Activated naive CD4-positive, alpha-beta T cell treated with anti-CD3 and anti-CD28 coated beads, Interleukin-2, amount 50 U/mL, for 16 hours (primary cell): Measurements from ENCODE around the gene CLEC14A.

ENCODE experiments used
- DNase-seq: peaks from one replicate; pipeline ENCODE4 v3.0.0-alpha.2; 2020

The CLEC14A gene

GRCh38 chr14:38248321-38249028 is 7.4 kb downstream of the CLEC14A start:
- DNase-seq, result no peak

- DNase-seq, result no peak
Measured at GRCh38 chr14:38243696-38244240, 12.1 kb downstream of the CLEC14A start.

DNA sequence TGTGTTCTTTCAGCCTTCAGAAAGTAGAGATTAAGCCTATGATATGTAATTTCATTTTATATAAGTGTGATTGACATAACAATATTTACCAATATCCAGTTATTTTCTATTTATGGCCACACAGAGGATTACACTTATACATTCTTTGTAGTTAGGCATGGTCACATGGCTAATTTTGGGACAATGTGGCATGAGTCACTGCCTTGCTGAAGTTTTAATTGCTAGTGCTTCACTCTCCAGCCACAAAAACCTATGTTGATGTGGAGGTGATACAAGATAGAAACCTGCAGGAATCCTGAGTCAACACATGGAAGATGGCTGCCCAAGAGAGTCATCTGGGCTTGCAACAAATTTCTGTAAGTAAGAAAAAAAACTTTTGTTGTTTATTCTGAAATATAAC is 17.0 kb downstream of the CLEC14A start:
- DNase-seq, result no peak

GRCh38 chr14:38238332-38238731 is 17.6 kb downstream of the CLEC14A start:
- DNase-seq, result no peak

DNA sequence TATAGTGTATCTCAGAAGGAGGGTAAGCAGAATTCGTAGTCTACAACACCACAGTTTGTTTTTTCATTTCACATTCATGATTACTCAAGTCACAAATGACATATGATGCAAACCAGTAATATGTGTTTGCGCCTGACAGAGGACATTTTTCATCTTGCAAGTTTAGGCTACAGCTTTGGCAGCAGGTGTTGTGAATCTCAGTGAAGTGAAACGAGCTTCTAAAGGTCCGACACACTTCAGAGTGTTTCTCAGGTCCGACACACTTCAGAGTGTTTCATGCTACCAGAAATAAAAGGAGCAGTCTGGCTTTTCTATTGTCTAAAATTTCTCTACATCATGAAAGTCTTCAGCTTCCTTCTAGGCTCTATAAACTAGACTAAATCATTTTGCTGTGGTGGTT is 22.7 kb downstream of the CLEC14A start:
- DNase-seq, result no peak

DNA sequence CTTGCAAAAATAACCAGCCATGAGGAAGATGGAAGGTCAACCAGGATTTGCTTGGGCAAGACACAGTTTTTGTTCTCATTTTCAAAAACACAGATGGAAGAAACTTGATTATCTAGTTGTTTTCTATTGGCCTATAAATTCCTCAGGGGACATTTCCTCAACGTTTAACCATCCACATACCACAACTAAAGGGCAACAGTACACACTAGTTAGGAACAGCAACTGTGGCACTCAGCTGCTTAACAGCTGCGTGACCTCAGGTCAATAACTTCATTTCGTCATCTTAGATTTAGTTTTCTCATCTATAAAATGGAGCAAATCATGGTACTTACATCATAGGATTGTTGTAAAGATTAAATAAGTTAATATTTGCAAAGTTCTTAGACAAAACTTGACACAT is 29.5 kb downstream of the CLEC14A start:
- no peak for DNase-seq

DNA sequence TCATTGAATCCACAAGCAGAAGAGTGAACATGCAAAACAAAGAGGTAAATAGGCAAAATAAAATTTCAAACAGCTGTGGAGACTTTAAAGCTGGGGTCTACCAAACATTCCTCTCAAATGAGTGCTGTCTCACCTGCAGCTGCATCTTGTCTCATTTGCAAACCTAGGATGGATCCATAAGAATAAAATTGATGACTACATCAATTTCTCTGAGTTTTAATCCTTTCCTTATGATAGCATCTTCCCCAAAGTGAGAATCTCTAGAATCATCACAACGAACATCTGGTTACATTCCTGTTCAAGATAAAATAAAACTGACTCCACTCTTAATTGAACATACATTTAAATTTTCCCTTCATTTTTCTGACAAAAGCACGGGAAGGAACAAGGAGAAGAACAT is 29.9 kb downstream of the CLEC14A start:
- DNase-seq, result no peak

GRCh38 chr14:38224338-38224737 is 31.6 kb downstream of the CLEC14A start:
- no peak for DNase-seq

DNA sequence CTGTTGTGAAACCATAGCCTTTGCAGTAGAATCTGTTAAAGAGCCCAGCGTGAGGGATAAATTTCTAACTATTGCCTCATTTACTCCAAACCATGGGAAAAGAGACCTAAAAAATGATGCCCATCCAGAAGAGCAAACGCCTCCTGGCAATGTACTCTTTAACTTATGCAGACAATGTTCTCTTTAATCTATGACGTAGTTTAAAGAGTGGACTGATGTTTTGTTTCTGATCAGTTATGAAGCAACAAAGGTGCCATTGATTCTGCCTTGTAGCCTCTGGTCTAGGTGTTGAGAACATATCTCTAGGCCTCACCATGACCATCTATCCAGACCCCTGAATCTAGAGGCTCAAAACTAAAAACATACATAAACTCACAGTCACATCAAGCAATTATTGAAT is 34.8 kb downstream of the CLEC14A start:
- DNase-seq, result no peak

DNA sequence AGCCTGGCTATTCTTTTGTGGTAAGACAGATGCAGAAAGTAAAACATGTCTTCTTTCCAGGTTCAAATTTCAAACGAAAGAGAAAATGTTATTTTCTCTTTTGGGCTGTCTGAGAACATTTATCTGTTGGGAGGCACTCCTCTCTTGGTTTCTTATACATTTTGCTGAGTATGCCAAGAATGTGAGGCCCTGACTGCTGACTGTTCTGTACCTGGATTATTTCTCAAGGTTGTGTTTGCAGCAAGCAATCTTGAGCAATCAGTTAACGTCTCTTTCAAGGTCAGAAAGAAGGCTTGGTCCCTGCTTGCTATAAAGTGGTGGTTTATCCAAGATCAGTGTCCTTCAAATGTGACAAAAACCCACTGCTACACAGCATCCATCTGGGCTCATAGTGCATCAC is 38.3 kb downstream of the CLEC14A start:
- no peak for DNase-seq

DNA sequence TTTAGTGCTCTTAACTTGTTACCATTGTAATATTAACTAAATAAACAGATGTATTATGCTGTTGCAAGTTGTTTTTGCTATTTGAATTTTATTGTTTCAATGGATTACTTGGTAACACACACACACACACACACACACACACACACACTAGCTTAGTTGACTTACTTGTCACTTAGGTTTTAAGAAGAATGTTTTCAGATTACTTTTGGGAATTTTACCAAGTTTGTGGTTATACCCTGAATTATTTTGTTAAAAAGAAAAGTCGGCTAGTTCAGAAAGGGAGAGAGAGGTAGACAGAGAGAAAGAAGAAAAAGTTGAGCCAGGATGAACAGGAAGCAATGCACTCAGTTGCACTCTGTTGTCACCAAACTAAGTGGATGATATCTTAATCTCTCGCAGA is 42.9 kb downstream of the CLEC14A start:
- DNase-seq, result no peak

- no peak for DNase-seq
Measured at GRCh38 chr14:38212111-38212510, 43.8 kb downstream of the CLEC14A start.

DNA sequence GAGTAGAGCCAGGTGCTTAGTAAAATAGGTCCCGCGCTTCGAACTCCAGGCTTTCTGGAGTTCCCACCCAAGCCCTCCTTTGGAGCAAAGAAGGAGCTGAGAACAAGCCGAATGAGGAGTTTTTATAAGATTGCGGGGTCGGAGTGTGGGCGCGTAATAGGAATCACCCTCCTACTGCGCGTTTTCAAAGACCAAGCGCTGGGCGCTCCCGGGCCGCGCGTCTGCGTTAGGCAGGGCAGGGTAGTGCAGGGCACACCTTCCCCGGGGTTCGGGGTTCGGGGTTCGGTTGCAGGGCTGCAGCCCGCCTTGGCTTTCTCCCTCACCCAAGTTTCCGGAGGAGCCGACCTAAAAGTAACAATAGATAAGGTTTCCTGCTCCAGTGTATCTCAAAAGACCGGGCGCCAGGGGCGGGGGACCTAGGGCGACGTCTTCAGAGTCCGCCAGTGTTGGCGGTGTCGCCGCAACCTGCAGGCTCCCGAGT is 44.6 kb downstream of the CLEC14A start:
- no peak for DNase-seq

- DNase-seq, result no peak
Measured at GRCh38 chr14:38210587-38211216, 45.2 kb downstream of the CLEC14A start.

- DNase-seq, result no peak
Measured at GRCh38 chr14:38209572-38210557, 46.0 kb downstream of the CLEC14A start.

GRCh38 chr14:38208618-38209562 is 47.0 kb downstream of the CLEC14A start:
- peak; percentile 16 for DNase-seq

DNA sequence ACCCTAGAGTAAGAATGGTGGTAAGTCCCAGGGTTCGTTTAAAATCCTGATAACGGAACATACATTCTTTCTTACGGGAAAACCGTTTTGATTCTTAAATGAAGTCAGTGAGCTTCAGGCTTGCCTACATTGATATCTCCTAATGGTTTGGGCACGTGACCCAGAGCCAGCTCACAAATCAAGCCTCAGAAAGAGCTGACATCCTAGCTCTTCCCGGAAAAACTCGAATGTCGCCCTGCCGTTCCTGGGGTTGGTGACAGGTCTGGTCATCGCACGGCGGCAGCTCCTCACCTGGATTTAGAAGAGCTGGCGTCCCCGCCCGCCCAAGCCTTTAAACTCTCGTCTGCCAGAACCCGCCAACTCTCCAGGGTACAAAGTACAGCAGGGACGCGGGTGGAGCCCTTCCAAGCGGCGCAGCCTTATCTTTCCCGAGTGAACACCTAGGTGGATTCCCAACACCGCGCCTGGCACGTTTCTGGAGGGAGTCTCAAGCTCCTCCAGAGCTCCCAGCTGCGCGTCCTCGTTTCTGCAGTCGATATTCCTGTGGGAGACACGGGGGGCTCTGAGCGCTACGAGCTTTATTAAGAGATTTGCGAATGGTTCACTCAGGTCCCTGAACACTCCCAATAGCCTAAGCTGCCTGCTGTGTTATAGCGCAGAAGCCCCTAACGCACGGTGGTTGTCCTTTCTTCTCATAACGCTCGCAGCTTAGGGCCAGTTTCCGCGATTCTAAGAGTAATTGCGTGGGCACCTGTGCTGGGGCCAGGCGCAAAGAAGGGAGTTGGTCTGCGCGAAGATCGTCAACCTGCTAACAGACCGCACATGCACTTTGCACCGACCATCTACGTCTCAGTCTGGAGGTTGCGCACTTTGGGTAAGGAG is 47.9 kb downstream of the CLEC14A start, which contains the start of gene SSTR1:
SSTR1 (plus strand) TSS at position 169 of the 882 bp plus-strand sequence. CDS start 1,486 bp downstream, outside the sequence.
- no peak for DNase-seq

DNA sequence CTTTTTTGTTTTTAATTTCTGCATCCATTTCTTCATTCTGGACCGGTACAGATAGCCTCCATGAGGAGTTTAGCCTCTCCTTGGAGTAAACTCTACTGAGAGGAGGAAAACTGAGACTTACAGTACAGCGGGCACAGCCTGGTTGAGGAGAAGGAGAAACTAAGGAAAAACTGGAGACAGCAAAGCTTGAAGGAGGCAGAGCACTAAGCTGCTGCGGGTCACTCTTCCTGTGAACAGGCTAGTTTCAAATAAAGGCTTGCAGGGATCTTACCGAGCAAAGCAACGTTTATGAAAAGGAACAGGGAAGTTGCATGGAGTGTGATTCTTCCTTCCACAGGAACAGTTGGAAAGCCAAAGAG is 48.5 kb downstream of the CLEC14A start:
- no peak for DNase-seq

DNA sequence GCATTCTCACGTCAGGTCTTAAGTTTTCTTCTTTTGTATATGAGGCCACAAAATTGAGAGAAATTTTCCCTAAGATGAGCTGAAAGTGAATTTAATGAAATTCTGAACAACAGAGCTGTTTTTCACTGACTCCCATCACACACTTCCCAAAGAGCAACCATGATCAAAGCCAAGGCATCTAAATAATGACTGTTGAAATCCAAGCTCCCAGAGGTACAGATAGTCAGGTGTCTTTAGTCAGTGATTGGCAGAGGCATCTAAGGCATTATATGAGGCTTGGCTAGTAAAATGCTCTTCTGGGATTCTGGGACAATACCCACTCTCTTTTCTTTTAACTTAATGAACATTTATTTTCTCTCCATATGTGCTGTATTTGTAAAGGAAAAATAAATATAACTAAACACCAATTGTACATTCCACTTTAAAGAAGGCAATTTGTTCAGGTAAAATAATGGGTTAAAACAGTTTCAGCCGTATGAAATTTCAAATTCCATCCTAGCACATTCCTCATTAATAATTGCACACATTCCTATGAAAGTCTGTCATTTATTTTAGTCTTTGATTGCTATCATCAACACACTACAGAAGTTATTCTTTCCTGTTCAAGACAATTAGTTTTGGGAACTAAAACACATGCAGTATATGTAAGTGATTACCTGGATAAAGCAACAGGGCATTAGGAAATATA is 49.1 kb downstream of the CLEC14A start:
- no peak for DNase-seq
